Measurements from ENCODE around the gene GRAMD1B.

Gene GRAMD1B

GRCh38 chr11:123409456-123410217 is 20.4 kb upstream of the GRAMD1B start:
- no peak for TF ChIP-seq EZH2phosphoT487 (IDR thresholded peaks at IDR 0.05; ENCODE audit: borderline replicate concordance)
- no peak for TF ChIP-seq CTCF (conservative IDR thresholded peaks at IDR 0.05; ENCODE audit: low read length)
- Histone ChIP-seq H3K36me3 (ENCODE audit: insufficient read depth, low read length) (no peaks in the 10 kb centered on the region), H3K9ac (ENCODE audit: low read depth, low read length, poor library complexity, severe bottlenecking) (no peak overlapping the region)

GRCh38 chr11:123410218-123410549 is 19.9 kb upstream of the GRAMD1B start:
- no peak overlapping the region for H3K4me2 ChIP-seq (ENCODE audit: low read depth, low read length, poor library complexity, severe bottlenecking)
- no peaks in the 10 kb centered on the region for H3K27me3 ChIP-seq (ENCODE audit: insufficient read depth, low read length, poor library complexity, severe bottlenecking)
- H3F3A ChIP-seq (ENCODE audit: low read depth): no peaks in the 10 kb centered on the region
- no peaks in the 10 kb centered on the region for H3K9me2 ChIP-seq (replicated peaks; ENCODE audit: low read depth, low read length)
- H3K9me3 ChIP-seq (ENCODE audit: insufficient read depth, low read depth, low read length): no peaks in the 10 kb centered on the region
- H3K36me3 ChIP-seq (ENCODE audit: insufficient read depth, low read length): no peaks in the 10 kb centered on the region
- TF ChIP-seq CTCF (conservative IDR thresholded peaks at IDR 0.05; ENCODE audit: low read length) (no peak), EZH2phosphoT487 (IDR thresholded peaks at IDR 0.05; ENCODE audit: borderline replicate concordance) (no peak)
- H4K20me1 ChIP-seq (ENCODE audit: insufficient read depth, low read length, poor library complexity, severe bottlenecking): no peaks in the 10 kb centered on the region
- no peaks in the 10 kb centered on the region for H3K4me1 ChIP-seq (ENCODE audit: insufficient read depth, low read length, poor library complexity, severe bottlenecking)
- peak overlapping the region; percentile 46 for H2AFZ ChIP-seq (ENCODE audit: low read length)
- no peak overlapping the region for H3K4me3 ChIP-seq (ENCODE audit: low read length, poor library complexity, severe bottlenecking)
- no peak overlapping the region for H3K9ac ChIP-seq (ENCODE audit: low read depth, low read length, poor library complexity, severe bottlenecking)
- no peaks in the 10 kb centered on the region for H3K79me2 ChIP-seq (ENCODE audit: insufficient read depth, low read length)

More at GRCh38 chr11:123409456-123410217, 20.4 kb upstream of the GRAMD1B start:
- no peaks in the 10 kb centered on the region for H3K27me3 ChIP-seq (ENCODE audit: insufficient read depth, low read length, poor library complexity, severe bottlenecking)
- no peak overlapping the region for H3K4me3 ChIP-seq (ENCODE audit: low read length, poor library complexity, severe bottlenecking)
- H2AFZ ChIP-seq (ENCODE audit: low read length): peak overlapping the region; percentile 45; the same call in 1 of the 2 replicates
- H4K20me1 ChIP-seq (ENCODE audit: insufficient read depth, low read length, poor library complexity, severe bottlenecking): no peaks in the 10 kb centered on the region
- no peaks in the 10 kb centered on the region for H3K4me1 ChIP-seq (ENCODE audit: insufficient read depth, low read length, poor library complexity, severe bottlenecking)
- H3K79me2 ChIP-seq (ENCODE audit: insufficient read depth, low read length): no peaks in the 10 kb centered on the region
- H3F3A ChIP-seq (ENCODE audit: low read depth): no peaks in the 10 kb centered on the region
- H3K4me2 ChIP-seq (ENCODE audit: low read depth, low read length, poor library complexity, severe bottlenecking): no peak overlapping the region
- no peaks in the 10 kb centered on the region for H3K9me2 ChIP-seq (replicated peaks; ENCODE audit: low read depth, low read length)
- no peaks in the 10 kb centered on the region for H3K9me3 ChIP-seq (ENCODE audit: insufficient read depth, low read depth, low read length)

- H4K20me1 ChIP-seq (ENCODE audit: insufficient read depth, low read length, poor library complexity, severe bottlenecking): no peaks in the 10 kb centered on the region
- no peak overlapping the region for H2AFZ ChIP-seq (ENCODE audit: low read length)
- no peaks in the 10 kb centered on the region for H3K9me2 ChIP-seq (replicated peaks; ENCODE audit: low read depth, low read length)
- no peaks in the 10 kb centered on the region for H3K36me3 ChIP-seq (ENCODE audit: insufficient read depth, low read length)
- no peaks in the 10 kb centered on the region for H3K4me1 ChIP-seq (ENCODE audit: insufficient read depth, low read length, poor library complexity, severe bottlenecking)
- no peaks in the 10 kb centered on the region for H3K27me3 ChIP-seq (ENCODE audit: insufficient read depth, low read length, poor library complexity, severe bottlenecking)
- H3K9me3 ChIP-seq (ENCODE audit: insufficient read depth, low read depth, low read length): no peaks in the 10 kb centered on the region
- no peak overlapping the region for H3K4me3 ChIP-seq (ENCODE audit: low read length, poor library complexity, severe bottlenecking)
- H3F3A ChIP-seq (ENCODE audit: low read depth): no peaks in the 10 kb centered on the region
- no peak overlapping the region for H3K9ac ChIP-seq (ENCODE audit: low read depth, low read length, poor library complexity, severe bottlenecking)
- no peak overlapping the region for H3K4me2 ChIP-seq (ENCODE audit: low read depth, low read length, poor library complexity, severe bottlenecking)
- TF ChIP-seq EZH2phosphoT487 (IDR thresholded peaks at IDR 0.05; ENCODE audit: borderline replicate concordance) (no peak), CTCF (conservative IDR thresholded peaks at IDR 0.05; ENCODE audit: low read length) (no peak)
- H3K79me2 ChIP-seq (ENCODE audit: insufficient read depth, low read length): no peaks in the 10 kb centered on the region
Observed at GRCh38 chr11:123413636-123414035, 16.4 kb upstream of the GRAMD1B start.

Data from Loucy (cell line).